Measurements from ENCODE around the gene GRIK4.

GRCh38 chr11:120565466-120566155 lies 54.1 kb downstream of the GRIK4 start:
- TF ChIP-seq, protein P1, sequence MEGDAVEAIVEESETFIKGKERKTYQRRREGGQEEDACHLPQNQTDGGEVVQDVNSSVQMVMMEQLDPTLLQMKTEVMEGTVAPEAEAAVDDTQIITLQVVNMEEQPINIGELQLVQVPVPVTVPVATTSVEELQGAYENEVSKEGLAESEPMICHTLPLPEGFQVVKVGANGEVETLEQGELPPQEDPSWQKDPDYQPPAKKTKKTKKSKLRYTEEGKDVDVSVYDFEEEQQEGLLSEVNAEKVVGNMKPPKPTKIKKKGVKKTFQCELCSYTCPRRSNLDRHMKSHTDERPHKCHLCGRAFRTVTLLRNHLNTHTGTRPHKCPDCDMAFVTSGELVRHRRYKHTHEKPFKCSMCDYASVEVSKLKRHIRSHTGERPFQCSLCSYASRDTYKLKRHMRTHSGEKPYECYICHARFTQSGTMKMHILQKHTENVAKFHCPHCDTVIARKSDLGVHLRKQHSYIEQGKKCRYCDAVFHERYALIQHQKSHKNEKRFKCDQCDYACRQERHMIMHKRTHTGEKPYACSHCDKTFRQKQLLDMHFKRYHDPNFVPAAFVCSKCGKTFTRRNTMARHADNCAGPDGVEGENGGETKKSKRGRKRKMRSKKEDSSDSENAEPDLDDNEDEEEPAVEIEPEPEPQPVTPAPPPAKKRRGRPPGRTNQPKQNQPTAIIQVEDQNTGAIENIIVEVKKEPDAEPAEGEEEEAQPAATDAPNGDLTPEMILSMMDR (IDR thresholded peaks at IDR 0.05; ENCODE audit: insufficient read depth, low read depth, low read length) = no peak
- no peak for TF ChIP-seq EZH2 (IDR thresholded peaks at IDR 0.05; ENCODE audit: insufficient read depth, low read length)
